GM21717 (cell line): ENCODE measurements around the gene DDX24.

Experiments used
- ATAC-seq: cut with Tn5 transposase; IDR thresholded peaks from one replicate; pipeline ENCODE4 v1.9.1; 2021; ENCODE audit warnings: mild to moderate bottlenecking, moderate library complexity; ENCODE audit not compliant: unreplicated experiment

DDX24 gene

GRCh38 chr14:94080621-94081385, at the start of gene DDX24, which contains the start of gene IFI27L1:
DDX24 (minus strand) TSS chr14:94081202; CDS start chr14:94079742, 1,460 bp downstream.
IFI27L1 (plus strand) TSS chr14:94081310; CDS start chr14:94096938, 15,628 bp downstream.
- peak; percentile 99 for ATAC-seq

- ATAC-seq: no peak
Observed at GRCh38 chr14:94129758-94130414, 48.9 kb upstream of the DDX24 start.

GRCh38 chr14:94129111-94129757, 48.2 kb upstream of the DDX24 start, which contains the start of gene IFI27L2:
IFI27L2 (minus strand) TSS chr14:94129604; CDS start chr14:94129564, 40 bp downstream.
- ATAC-seq: peak; percentile 95

- no peak for ATAC-seq
Observed at GRCh38 chr14:94128216-94128839, 47.3 kb upstream of the DDX24 start.

DNA sequence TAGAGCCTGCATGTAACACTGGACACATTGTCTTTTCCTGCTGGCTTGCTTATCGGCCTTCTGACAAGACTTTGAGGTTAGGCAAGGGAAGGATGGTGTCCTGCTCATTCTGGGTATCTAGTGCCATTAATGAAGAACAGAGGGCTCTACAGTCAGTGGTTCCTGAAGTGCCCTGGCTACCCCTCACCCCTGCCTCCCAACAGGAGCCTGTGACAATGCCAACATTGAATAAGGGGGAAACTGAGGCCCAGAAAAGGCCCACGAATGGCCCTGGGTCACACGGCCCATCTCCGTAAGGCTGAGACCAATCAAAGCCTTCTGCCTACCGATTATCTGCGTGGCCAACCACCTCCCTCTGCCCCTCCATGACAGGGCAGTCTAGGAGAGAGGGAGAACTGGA, 46.3 kb upstream of the DDX24 start:
- ATAC-seq: no peak

DNA sequence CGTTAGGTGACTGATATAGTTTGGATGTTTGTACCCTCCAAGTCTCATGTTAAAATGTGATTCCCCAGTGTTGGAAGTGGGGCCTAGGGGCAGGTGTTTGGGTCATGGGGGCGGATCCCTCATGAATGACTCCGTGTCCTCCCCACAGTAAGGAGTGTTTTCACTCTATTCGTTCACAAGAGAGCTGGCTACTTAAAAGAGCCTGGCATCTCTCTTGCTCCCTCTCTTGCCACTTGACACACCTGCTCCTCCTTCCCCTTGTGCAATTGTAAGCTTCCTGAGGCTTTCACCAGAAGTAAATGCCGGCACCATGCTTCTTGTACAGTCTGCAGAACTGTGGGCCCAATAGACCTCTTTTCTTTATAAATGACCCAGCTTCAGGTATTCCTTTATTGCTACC, 45.8 kb upstream of the DDX24 start:
- ATAC-seq: no peak

GRCh38 chr14:94126419-94126677, 45.3 kb upstream of the DDX24 start:
- no peak for ATAC-seq

GRCh38 chr14:94125659-94126418, 44.8 kb upstream of the DDX24 start:
- ATAC-seq: no peak

DNA sequence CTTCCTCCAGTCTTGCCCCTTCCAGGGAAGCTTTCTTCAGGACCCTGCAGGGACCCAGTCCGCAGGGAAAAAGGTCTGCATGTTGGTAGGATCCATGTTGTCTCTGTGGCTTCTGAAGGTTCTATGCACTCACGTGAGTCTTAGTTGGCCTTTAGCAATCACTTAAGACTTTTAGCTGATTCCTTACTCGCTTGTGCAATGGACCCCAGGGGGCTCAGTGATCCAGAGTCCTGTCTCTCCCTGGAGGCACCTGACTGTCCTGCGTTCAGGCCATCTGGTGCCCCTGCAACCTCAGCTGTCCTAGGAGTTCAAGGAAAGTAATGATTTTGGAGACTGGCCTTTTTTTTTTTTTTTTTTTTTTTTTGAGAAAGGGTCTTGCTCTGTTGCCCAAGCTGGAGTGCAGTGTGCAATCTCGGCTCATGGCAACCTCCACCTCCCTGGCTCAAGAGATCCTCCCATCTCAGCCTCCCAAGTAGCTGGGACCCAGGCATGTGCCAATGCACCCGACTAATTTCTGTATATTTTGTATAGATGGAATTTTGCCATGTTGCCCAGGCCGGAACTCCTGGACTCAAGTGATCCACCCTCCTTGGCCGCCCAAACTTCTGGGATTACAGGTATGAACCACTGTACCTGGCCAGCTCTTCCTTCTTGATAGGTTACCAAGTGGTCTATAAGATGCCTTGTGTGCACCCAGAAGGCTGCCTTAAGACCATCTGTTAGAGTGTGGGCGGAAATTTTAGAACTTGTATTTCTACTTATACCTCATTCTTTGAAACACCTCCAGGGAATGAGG, 43.8 kb upstream of the DDX24 start:
- ATAC-seq: no peak

DNA sequence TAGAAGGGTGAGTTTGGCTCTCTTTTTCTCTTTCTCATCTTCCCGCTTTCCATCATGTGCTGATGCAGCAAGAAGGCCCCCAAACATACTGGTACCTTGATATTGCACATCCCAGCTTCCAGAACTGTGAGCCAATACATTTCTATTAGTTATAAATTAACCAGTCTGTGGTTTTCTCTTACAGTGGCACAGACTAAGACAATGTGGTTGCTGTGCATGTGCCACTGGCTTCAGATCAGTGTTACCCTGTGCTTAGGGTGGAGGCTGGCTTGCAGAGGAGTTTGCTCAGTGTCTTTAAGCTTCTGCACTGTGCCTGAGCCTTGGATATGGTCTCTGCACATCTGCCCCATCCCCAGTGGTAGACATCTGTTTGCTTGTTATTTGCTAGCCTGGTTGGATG, 42.9 kb upstream of the DDX24 start:
- no peak for ATAC-seq

DNA sequence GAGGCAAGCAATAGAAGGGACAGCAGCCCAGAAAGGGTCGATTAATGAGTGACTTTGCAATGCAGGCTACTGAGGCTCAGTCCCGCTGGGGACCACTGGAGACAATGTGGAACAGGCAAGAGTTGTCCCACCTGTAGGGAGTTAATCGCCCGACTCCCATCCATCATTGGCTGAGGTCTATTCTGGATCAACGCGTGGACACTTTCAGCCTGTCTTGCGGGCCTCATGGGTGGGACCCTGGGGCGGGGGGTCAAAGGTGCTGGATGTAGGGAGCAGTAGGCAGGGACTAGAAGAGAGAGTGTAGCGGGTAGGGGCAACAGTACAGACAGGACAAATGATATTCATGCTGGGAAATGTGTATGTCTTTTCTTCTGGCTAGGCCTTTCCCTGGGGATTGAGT, 42.3 kb upstream of the DDX24 start:
- no peak for ATAC-seq

GRCh38 chr14:94122438-94122837, 41.4 kb upstream of the DDX24 start:
- no peak for ATAC-seq

- no peak for ATAC-seq
Observed at GRCh38 chr14:94121485-94121884, 40.5 kb upstream of the DDX24 start.

GRCh38 chr14:94120667-94121340, 39.8 kb upstream of the DDX24 start:
- ATAC-seq: no peak

DNA sequence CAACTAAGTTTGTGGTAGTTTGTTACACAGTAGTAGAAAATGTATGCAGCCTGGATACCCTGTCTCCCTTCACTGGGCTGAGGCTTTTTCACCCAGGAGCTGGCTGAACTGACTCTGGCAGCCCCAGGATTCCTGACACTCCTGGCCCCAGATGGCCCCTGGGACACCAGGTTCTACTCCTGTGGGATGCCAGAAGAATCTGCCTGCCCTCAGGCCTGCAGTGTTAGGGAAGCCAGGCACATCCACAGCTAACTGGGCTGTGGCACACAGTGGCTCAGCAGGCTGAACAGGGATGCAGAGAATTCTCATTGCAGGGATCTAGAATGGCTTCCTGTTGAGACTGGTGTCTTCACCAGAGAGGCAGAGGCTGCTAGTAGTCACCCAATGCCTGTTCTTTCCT, 38.1 kb upstream of the DDX24 start:
- ATAC-seq: no peak

GRCh38 chr14:94117856-94118255, 36.9 kb upstream of the DDX24 start:
- no peak for ATAC-seq

- no peak for ATAC-seq
Observed at GRCh38 chr14:94116701-94117100, 35.7 kb upstream of the DDX24 start.

GRCh38 chr14:94115631-94116030, 34.6 kb upstream of the DDX24 start:
- ATAC-seq: no peak

DNA sequence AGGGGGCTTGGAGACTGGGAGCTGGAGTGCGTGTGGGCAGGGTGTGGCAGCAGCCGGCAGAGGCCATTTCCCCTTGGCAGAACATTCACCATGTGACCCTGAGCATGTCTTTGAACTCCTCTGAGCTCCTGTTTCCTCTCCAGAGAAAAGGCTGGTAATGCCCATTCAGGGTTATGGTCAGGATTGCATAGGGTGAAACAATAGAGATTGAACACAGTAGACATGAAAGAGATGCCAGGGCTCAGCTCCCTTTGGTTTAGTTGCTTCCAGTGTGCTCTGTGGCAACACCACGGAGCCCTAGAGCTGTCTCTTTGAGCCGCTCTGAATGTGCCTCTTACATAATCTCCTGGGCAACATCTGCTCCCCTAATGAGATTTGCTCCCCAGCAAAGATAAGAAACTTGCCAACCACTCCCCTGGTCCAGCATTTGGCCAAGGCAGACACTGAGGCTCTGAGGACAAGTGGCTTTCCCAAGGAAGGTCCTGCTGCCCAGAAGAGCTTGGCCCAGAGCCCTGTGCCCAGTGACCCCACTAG, 34.1 kb upstream of the DDX24 start:
- no peak for ATAC-seq
